CD4-positive, alpha-beta T cell treated with Interleukin-15 for 1 hour (primary cell): Measurements from ENCODE around the gene TSPAN15.
"Not testable (repeated sequence)": the region's sequence is repeated elsewhere in the genome, so short reads cannot be mapped to it uniquely, and the experiment has no call there.

Experiments
- DNase-seq: peaks from one replicate; pipeline ENCODE4 v3.0.0-alpha.2; 2020

TSPAN15 gene

GRCh38 chr10:69467928-69468750 is 16.9 kb downstream of the TSPAN15 start:
- no peak for DNase-seq

- DNase-seq: no peak
Observed at GRCh38 chr10:69468751-69469089, 17.5 kb downstream of the TSPAN15 start.

- DNase-seq: no peak
Observed at GRCh38 chr10:69469976-69470375, 18.7 kb downstream of the TSPAN15 start.

GRCh38 chr10:69470463-69471384 is 19.5 kb downstream of the TSPAN15 start:
- no peak for DNase-seq

GRCh38 chr10:69472142-69472541 is 20.9 kb downstream of the TSPAN15 start:
- DNase-seq: no peak

- DNase-seq: no peak
Observed at GRCh38 chr10:69472544-69472943, 21.3 kb downstream of the TSPAN15 start.

- DNase-seq: no peak
Observed at GRCh38 chr10:69473304-69473990, 22.2 kb downstream of the TSPAN15 start.

GRCh38 chr10:69474742-69475432 is 23.6 kb downstream of the TSPAN15 start:
- no peak for DNase-seq

- DNase-seq: no peak
Observed at GRCh38 chr10:69475433-69475830, 24.2 kb downstream of the TSPAN15 start.

- no peak for DNase-seq
Observed at GRCh38 chr10:69477968-69478597, 26.8 kb downstream of the TSPAN15 start.

GRCh38 chr10:69479240-69480067 is 28.2 kb downstream of the TSPAN15 start:
- DNase-seq: no peak

GRCh38 chr10:69480068-69480412 is 28.8 kb downstream of the TSPAN15 start:
- DNase-seq: no peak

GRCh38 chr10:69481305-69481704 is 30.0 kb downstream of the TSPAN15 start:
- no peak for DNase-seq

- DNase-seq: no peak
Observed at GRCh38 chr10:69481811-69482524, 30.7 kb downstream of the TSPAN15 start.

- DNase-seq: no peak
Observed at GRCh38 chr10:69483963-69484362, 32.7 kb downstream of the TSPAN15 start.

GRCh38 chr10:69484736-69485135 is 33.5 kb downstream of the TSPAN15 start:
- no peak for DNase-seq

- DNase-seq: no peak
Observed at GRCh38 chr10:69486922-69487730, 35.9 kb downstream of the TSPAN15 start.

GRCh38 chr10:69488149-69488844 is 37.0 kb downstream of the TSPAN15 start:
- not testable (repeated sequence) for DNase-seq

GRCh38 chr10:69488856-69489255 is 37.6 kb downstream of the TSPAN15 start:
- not testable (repeated sequence) for DNase-seq
